ENCODE measurements around the gene GLB1L3.

Gene GLB1L3

DNA sequence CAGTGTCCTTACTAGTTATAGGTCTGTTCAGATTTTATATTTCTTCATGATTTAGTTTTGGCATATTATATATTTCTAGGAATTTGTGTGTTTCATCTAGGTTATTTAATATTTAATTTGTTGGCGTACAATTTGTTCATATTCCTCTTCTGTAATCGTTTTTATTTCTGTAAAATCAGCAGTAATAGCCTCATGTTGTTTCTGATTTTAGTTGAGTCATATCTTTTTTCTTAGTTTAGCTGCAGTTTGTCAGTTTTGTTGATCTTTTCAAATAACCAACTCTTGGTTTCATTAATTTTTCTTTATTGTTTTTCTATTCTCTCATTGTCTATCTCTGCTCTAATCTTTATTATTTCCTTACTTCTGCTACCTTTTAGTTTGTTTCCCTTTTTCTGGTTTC, 75.9 kb downstream of the GLB1L3 start:
- H3K4me3 ChIP-seq (ENCODE audit: low read length), result no peak overlapping the region
- TF ChIP-seq, protein P1, sequence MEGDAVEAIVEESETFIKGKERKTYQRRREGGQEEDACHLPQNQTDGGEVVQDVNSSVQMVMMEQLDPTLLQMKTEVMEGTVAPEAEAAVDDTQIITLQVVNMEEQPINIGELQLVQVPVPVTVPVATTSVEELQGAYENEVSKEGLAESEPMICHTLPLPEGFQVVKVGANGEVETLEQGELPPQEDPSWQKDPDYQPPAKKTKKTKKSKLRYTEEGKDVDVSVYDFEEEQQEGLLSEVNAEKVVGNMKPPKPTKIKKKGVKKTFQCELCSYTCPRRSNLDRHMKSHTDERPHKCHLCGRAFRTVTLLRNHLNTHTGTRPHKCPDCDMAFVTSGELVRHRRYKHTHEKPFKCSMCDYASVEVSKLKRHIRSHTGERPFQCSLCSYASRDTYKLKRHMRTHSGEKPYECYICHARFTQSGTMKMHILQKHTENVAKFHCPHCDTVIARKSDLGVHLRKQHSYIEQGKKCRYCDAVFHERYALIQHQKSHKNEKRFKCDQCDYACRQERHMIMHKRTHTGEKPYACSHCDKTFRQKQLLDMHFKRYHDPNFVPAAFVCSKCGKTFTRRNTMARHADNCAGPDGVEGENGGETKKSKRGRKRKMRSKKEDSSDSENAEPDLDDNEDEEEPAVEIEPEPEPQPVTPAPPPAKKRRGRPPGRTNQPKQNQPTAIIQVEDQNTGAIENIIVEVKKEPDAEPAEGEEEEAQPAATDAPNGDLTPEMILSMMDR (conservative IDR thresholded peaks at IDR 0.05; ENCODE audit: low read depth, low read length), result no peak
- no peak for DNase-seq (ENCODE audit: low read depth)

DNA sequence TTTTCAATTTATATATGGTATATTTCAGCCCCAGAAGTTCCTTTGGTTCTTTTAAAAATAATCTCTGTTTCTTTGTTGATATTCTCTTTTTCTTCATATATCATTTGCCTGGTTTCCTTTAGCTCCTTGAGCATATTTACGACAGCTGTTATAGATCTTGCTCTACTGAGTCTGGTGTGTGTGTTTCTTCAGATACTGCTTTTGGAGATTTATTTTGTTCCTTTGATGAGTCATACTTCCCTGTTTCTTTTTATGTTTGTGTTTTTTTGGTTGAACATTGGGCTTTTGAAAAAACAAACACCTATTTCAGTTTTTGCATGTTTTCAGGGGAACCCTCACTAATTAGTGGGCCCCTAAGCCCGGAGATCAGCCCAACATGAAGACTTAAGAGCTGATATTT, 79.0 kb downstream of the GLB1L3 start:
- H3K4me3 ChIP-seq (ENCODE audit: low read length), result no peak overlapping the region
- no peak for DNase-seq (ENCODE audit: low read depth)
- TF ChIP-seq, protein P1 (conservative IDR thresholded peaks at IDR 0.05; ENCODE audit: low read depth, low read length), result no peak

DNA sequence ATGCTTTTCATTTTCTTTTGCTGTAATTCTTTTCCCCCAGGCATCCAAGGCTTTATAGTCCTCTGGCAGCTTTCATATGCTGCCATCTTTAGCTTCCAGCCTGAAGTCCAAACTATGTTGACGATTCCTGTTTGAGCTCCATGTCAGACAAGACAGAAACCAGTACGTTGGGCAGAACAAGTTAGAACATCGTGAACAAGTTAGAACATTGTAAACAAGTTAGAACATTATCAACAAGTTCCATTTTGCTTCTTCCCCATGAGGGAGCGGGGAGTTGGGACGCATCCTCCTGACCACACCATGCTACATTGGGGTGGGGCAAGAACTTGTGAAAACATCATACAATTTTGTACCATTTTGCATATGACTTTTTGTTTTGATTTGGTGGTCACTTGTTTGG, 79.5 kb downstream of the GLB1L3 start:
- no peak for DNase-seq (ENCODE audit: low read depth)
- TF ChIP-seq, protein P1 (conservative IDR thresholded peaks at IDR 0.05; ENCODE audit: low read depth, low read length), result no peak
- H3K4me3 ChIP-seq (ENCODE audit: low read length), result no peak overlapping the region

DNA sequence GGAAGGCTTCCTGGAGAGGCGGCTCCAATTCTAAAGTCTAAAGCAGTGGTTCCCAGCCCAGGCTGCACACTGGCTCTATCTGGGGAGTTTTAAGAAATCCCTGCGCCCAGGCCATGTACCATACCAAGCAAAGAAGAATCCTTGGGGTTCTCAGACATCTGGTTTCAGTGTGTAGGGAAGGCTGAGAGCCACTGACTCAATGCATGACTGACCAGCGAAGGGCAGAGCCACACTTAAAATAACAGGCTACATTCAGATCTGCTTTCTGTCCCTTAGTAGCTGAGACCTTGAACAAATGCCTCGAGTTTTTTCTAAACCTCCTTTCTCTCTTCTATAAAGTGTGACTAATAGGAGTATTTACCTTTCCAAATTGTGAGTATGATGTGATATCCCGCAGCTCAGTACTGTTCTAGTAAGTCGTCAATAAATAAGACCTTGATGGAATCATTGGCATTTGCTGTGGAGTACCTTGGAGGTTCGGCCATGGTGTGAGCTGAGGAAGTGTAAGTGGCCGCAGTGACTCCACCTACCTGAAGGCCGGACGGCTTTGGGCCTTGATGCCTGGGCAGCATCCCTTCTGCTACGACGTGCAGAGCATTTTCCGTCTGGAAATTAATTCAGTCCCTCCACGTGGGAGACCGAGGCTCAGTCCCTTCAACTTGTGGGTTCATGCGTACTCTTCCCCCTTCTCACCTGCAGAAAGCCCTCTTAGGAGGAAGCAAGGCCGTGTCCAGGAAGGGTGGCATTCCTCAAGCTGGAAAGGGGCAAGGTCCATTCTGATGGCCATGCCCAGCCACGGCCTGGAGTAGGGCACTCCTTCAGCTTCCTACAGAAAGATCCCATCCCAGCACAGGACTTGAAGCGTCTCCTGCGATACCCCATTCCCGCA, 80.7 kb downstream of the GLB1L3 start:
- TF ChIP-seq, protein P1 (conservative IDR thresholded peaks at IDR 0.05; ENCODE audit: low read depth, low read length), result no peak
- DNase-seq (ENCODE audit: low read depth), result no peak
- H3K4me3 ChIP-seq (ENCODE audit: low read length), result no peak overlapping the region

DNA sequence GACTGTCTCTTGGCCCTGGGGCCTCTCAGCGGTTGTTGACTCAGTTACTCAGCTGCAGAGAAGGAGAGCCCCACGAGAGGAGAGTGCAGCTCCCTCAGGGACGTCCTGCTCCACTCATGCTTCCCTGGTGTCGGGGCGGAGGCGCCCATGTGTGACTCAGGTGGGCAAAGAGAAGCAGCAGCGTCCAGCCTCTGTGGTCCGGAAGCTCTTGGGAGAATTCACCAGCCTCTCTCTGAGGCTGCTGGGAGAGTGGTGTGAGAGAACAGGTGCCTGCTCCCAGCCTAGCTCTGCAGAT, 81.3 kb downstream of the GLB1L3 start:
- H3K4me3 ChIP-seq (ENCODE audit: low read length), result no peak overlapping the region
- DNase-seq (ENCODE audit: low read depth), result no peak
- TF ChIP-seq, protein P1 (conservative IDR thresholded peaks at IDR 0.05; ENCODE audit: low read depth, low read length), result no peak

- DNase-seq (ENCODE audit: low read depth), result no peak
- H3K4me3 ChIP-seq (ENCODE audit: low read length), result no peak overlapping the region
- TF ChIP-seq, protein P1 (conservative IDR thresholded peaks at IDR 0.05; ENCODE audit: low read depth, low read length), result no peak
These were observed 82.1 kb downstream of the GLB1L3 start for GRCh38 chr11:134358165-134358855.
